Measurements from ENCODE around the gene POP4.

DNA sequence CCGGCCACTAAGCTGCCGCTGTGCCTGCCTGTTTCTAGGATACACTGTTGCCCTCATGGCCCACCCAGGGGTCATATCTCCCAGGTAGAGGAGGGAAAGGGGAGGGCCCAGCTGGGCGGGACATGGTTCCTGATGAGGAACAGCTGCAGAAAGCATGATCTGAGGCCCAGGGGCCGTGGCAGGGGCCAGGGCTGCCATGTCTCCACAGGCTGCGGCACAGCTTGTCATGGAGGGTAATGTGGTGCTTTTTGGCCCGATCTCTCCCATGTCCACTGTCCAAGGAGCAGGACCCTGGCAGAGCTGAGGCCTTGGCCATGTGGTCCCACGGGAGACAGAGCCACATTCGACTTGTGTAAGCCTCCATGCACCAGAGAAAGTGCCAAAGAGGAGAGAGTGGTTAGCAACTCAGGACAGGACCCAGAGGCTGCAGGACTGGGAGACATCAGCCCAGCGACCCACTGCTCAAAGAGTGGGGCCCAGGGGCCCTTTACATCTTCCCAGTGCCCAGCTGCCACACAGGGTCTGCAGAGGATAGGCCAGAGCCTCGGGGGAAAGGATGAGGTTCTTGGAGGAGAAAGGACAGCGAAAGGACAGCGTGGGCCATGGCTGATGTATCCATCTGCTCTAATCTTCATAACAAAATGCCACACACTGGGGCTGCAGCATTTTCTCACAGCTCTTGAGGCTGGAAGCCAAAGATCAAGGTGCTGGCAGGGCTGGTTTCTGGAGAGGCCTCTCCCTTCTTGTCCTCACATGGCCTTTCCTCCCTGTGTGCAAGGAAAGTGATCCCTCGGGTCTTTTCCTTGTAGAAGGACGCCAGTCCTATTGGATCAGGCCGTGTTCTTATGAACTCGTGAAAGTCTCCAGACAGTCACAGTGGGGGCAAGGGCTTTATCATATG, 11.5 kb downstream of the POP4 start:
- TF ChIP-seq ZNF423 (tag by site-specific recombination; IDR thresholded peaks at IDR 0.05) = no peak
- TF ChIP-seq ZNF121 (tag by site-specific recombination; IDR thresholded peaks at IDR 0.05) = no peak
- TF ChIP-seq ZNF785 (tag by site-specific recombination; IDR thresholded peaks at IDR 0.05) = no peak
- TF ChIP-seq ZNF292 (tag by site-specific recombination; IDR thresholded peaks at IDR 0.05; ENCODE audit: borderline replicate concordance, low read depth) = no peak
- TF ChIP-seq, protein P1, sequence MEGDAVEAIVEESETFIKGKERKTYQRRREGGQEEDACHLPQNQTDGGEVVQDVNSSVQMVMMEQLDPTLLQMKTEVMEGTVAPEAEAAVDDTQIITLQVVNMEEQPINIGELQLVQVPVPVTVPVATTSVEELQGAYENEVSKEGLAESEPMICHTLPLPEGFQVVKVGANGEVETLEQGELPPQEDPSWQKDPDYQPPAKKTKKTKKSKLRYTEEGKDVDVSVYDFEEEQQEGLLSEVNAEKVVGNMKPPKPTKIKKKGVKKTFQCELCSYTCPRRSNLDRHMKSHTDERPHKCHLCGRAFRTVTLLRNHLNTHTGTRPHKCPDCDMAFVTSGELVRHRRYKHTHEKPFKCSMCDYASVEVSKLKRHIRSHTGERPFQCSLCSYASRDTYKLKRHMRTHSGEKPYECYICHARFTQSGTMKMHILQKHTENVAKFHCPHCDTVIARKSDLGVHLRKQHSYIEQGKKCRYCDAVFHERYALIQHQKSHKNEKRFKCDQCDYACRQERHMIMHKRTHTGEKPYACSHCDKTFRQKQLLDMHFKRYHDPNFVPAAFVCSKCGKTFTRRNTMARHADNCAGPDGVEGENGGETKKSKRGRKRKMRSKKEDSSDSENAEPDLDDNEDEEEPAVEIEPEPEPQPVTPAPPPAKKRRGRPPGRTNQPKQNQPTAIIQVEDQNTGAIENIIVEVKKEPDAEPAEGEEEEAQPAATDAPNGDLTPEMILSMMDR (tag by site-specific recombination; IDR thresholded peaks at IDR 0.05) = no peak
- no peak for TF ChIP-seq ZNF335 (tag by site-specific recombination; conservative IDR thresholded peaks at IDR 0.05)
- no peak for TF ChIP-seq REST (tag by site-specific recombination; IDR thresholded peaks at IDR 0.05)
- no peak for TF ChIP-seq ZNF391 (tag by site-specific recombination; IDR thresholded peaks at IDR 0.05; ENCODE audit: borderline replicate concordance, low read depth)
- no peak for TF ChIP-seq ZNF175 (tag by site-specific recombination; IDR thresholded peaks at IDR 0.05)
- no peak for TF ChIP-seq ZNF747 (tag by site-specific recombination; IDR thresholded peaks at IDR 0.05)
- TF ChIP-seq ZBTB1 (tag by site-specific recombination; IDR thresholded peaks at IDR 0.05) = no peak
- no peak for TF ChIP-seq SALL2 (tag by site-specific recombination; IDR thresholded peaks at IDR 0.05; ENCODE audit: borderline replicate concordance)

All from HEK293 (cell line).